Measurements from ENCODE around the gene SLC22A23. TPM values are rescaled to one million over a fixed set of nuclear protein-coding genes. Genes with fewer than 3 reads are reported as not detected.
A peak's percentile ranks its signal among the peaks of the same experiment; 100 is the strongest.

Gene SLC22A23
- total RNA-seq, 1 donor: 18.1 TPM

GRCh38 chr6:3305216-3305565, 151.7 kb downstream of the SLC22A23 start:
- Histone ChIP-seq H3K36me3 (ENCODE audit: insufficient read depth, low read length) (peaks cover 3% of the 10 kb centered on the region), H2AFZ (ENCODE audit: low read length) (no peak overlapping the region), H4K20me1 (ENCODE audit: insufficient read depth, low read length) (no peaks in the 10 kb centered on the region), H3K27ac (ENCODE audit: low read depth, low read length) (no peak overlapping the region), H3K79me2 (ENCODE audit: insufficient read depth, low read length) (no peaks in the 10 kb centered on the region), H3K9me3 (ENCODE audit: low read depth, low read length) (no peaks in the 10 kb centered on the region), H3K27me3 (ENCODE audit: insufficient read depth, low read length) (no peaks in the 10 kb centered on the region), H3K4me2 (ENCODE audit: insufficient read depth, low read length) (no peak overlapping the region), H3K4me1 (ENCODE audit: insufficient read depth, low read length) (no peaks in the 10 kb centered on the region), H3K4me3 (ENCODE audit: insufficient read depth, low read length) (no peak overlapping the region)
- no peak for TF ChIP-seq CTCF (IDR thresholded peaks at IDR 0.05; ENCODE audit: extremely low read depth, low read depth, low read length)
- DNase-seq (ENCODE audit: insufficient read length, low spot score, missing footprints): peak; percentile 13

GRCh38 chr6:3304500-3305215, 152.2 kb downstream of the SLC22A23 start:
- no peak overlapping the region for H2AFZ ChIP-seq (ENCODE audit: low read length)
- H3K27me3 ChIP-seq (ENCODE audit: insufficient read depth, low read length): no peaks in the 10 kb centered on the region
- H3K9me3 ChIP-seq (ENCODE audit: low read depth, low read length): no peaks in the 10 kb centered on the region
- TF ChIP-seq CTCF (IDR thresholded peaks at IDR 0.05; ENCODE audit: extremely low read depth, low read depth, low read length): no peak
- H3K79me2 ChIP-seq (ENCODE audit: insufficient read depth, low read length): no peaks in the 10 kb centered on the region
- DNase-seq (ENCODE audit: insufficient read length, low spot score, missing footprints): peak; percentile 47
- H3K36me3 ChIP-seq (ENCODE audit: insufficient read depth, low read length): peaks cover 3% of the 10 kb centered on the region
- H4K20me1 ChIP-seq (ENCODE audit: insufficient read depth, low read length): no peaks in the 10 kb centered on the region
- no peaks in the 10 kb centered on the region for H3K4me1 ChIP-seq (ENCODE audit: insufficient read depth, low read length)
- H3K4me3 ChIP-seq (ENCODE audit: insufficient read depth, low read length): no peak overlapping the region
- no peak overlapping the region for H3K27ac ChIP-seq (ENCODE audit: low read depth, low read length)
- no peak overlapping the region for H3K4me2 ChIP-seq (ENCODE audit: insufficient read depth, low read length)

- Histone ChIP-seq H3K79me2 (ENCODE audit: insufficient read depth, low read length) (no peaks in the 10 kb centered on the region), H4K20me1 (ENCODE audit: insufficient read depth, low read length) (no peaks in the 10 kb centered on the region), H3K9me3 (ENCODE audit: low read depth, low read length) (no peaks in the 10 kb centered on the region), H3K4me3 (ENCODE audit: insufficient read depth, low read length) (no peak overlapping the region), H2AFZ (ENCODE audit: low read length) (no peak overlapping the region), H3K4me2 (ENCODE audit: insufficient read depth, low read length) (no peak overlapping the region), H3K27ac (ENCODE audit: low read depth, low read length) (no peak overlapping the region), H3K36me3 (ENCODE audit: insufficient read depth, low read length) (peaks cover 3% of the 10 kb centered on the region), H3K27me3 (ENCODE audit: insufficient read depth, low read length) (no peaks in the 10 kb centered on the region), H3K4me1 (ENCODE audit: insufficient read depth, low read length) (no peaks in the 10 kb centered on the region)
- peak; percentile 58 for DNase-seq (ENCODE audit: insufficient read length, low spot score, missing footprints)
- TF ChIP-seq CTCF (IDR thresholded peaks at IDR 0.05; ENCODE audit: extremely low read depth, low read depth, low read length): no peak
These were observed 152.9 kb downstream of the SLC22A23 start for GRCh38 chr6:3303795-3304411.

- Histone ChIP-seq H3K27me3 (ENCODE audit: insufficient read depth, low read length) (no peaks in the 10 kb centered on the region), H3K79me2 (ENCODE audit: insufficient read depth, low read length) (no peaks in the 10 kb centered on the region), H4K20me1 (ENCODE audit: insufficient read depth, low read length) (no peaks in the 10 kb centered on the region), H3K4me3 (ENCODE audit: insufficient read depth, low read length) (no peak overlapping the region), H2AFZ (ENCODE audit: low read length) (no peak overlapping the region), H3K4me1 (ENCODE audit: insufficient read depth, low read length) (no peaks in the 10 kb centered on the region), H3K9me3 (ENCODE audit: low read depth, low read length) (no peaks in the 10 kb centered on the region), H3K4me2 (ENCODE audit: insufficient read depth, low read length) (no peak overlapping the region), H3K27ac (ENCODE audit: low read depth, low read length) (no peak overlapping the region), H3K36me3 (ENCODE audit: insufficient read depth, low read length) (peaks cover 3% of the 10 kb centered on the region)
- no peak for DNase-seq (ENCODE audit: insufficient read length, low spot score, missing footprints)
- TF ChIP-seq CTCF (IDR thresholded peaks at IDR 0.05; ENCODE audit: extremely low read depth, low read depth, low read length): no peak
These were observed 155.3 kb downstream of the SLC22A23 start for GRCh38 chr6:3301506-3301905.

Data from osteoblast (primary cell).